Subcutaneous adipose tissue (tissue), 4 donors: ENCODE data around the gene OR2A14. TPM values are rescaled to one million over a fixed set of nuclear protein-coding genes. Genes with fewer than 3 reads are reported as not detected.

Source experiments
- CTCF ChIP-seq: fragments of 450-650 bp; IDR thresholded peaks from one replicate; pipeline ENCODE4 v1.5.1; 2016; ENCODE audit warnings: low read depth, mild to moderate bottlenecking, control low read depth, antibody characterized with exemption, moderate library complexity
- small RNA-seq: library from RNA; depleted of rRNA; stranded (forward); fragments of <200 nt; gene quantifications from one replicate; pipeline ENCODE3, GENCODE V24; 2016
- total RNA-seq, 4 donors: library from RNA; depleted of rRNA; stranded (reverse); fragments of >200 nt; gene quantifications; one replicate each; pipeline ENCODE4 v1.1.0, GENCODE V29; 2016

The OR2A14 gene
- total RNA-seq, 4 donors from 2014 or later: not detected

- TF ChIP-seq CTCF: no peak
Measured at GRCh38 chr7:144148224-144148827, 25.4 kb downstream of the OR2A14 start.

- no peak for TF ChIP-seq CTCF
Measured at GRCh38 chr7:144158861-144159260, 35.9 kb downstream of the OR2A14 start.

GRCh38 chr7:144164784-144165183 is 41.8 kb downstream of the OR2A14 start:
- no peak for TF ChIP-seq CTCF

GRCh38 chr7:144174613-144175012 is 51.6 kb downstream of the OR2A14 start:
- TF ChIP-seq CTCF: no peak

Small RNA genes lying within 50 kb of the gene (small RNA-seq; reads per million reads assigned to genes)
- not detected for gene OR2A41P

Other genes starting within 250 kb of the OR2A14 start
- 10 to 100 TPM; 30.0 to 59.5 (median 39.5) TPM for gene TCAF1, start 221.0 kb upstream of the OR2A14 start, total RNA-seq
- not detected for gene OR2F2, start 187.9 kb upstream of the OR2A14 start, total RNA-seq
- gene OR2F1, start 168.3 kb upstream of the OR2A14 start, total RNA-seq: not detected
- gene OR6B1, start 122.9 kb upstream of the OR2A14 start, total RNA-seq: not detected
- gene OR2A5, start 74.2 kb upstream of the OR2A14 start, total RNA-seq: not detected
- gene OR2A25, start 53.4 kb upstream of the OR2A14 start, total RNA-seq: not detected
- not detected for gene OR2A12, start 36.9 kb upstream of the OR2A14 start, total RNA-seq
- gene OR2A2, start 13.6 kb upstream of the OR2A14 start, total RNA-seq: not detected
- 1 to 10 TPM in 3 of 4 donors, under 1 TPM in 1; 0.75 to 2.3 (median 1.6) TPM for gene CTAGE4, start 60.3 kb downstream of the OR2A14 start, total RNA-seq
- 1 to 10 TPM; 2.8 to 4.9 (median 4.3) TPM for gene ARHGEF35, start 72.7 kb downstream of the OR2A14 start, total RNA-seq
- under 1 TPM in 2 of 4 donors, not detected in 2; 0.19 to 0.44 TPM for gene OR2A42, start 116.4 kb downstream of the OR2A14 start, total RNA-seq
- gene OR2A7, start 141.6 kb downstream of the OR2A14 start, total RNA-seq: 1 to 10 TPM; 2.4 to 4.9 (median 3.7) TPM
- under 1 TPM; 0.49 to 0.88 (median 0.72) TPM for gene CTAGE8, start 146.1 kb downstream of the OR2A14 start, total RNA-seq
- under 1 TPM in 3 of 4 donors, not detected in 1; 0.34 to 0.66 (median 0.65) TPM for gene OR2A1, start 189.2 kb downstream of the OR2A14 start, total RNA-seq
- gene ARHGEF5, start 232.2 kb downstream of the OR2A14 start, total RNA-seq: 1 to 10 TPM; 3.9 to 6.8 (median 6.8) TPM